Neural progenitor cell (in vitro differentiated cells): ENCODE data around the gene GNPTAB.

Source experiments
- EZH2phosphoT487 ChIP-seq: fragments of 200-600 bp; sonication (generic); IDR thresholded peaks from 2 replicates; pipeline ENCODE4 v1.6.1; 2017; ENCODE audit warnings: antibody characterized with exemption
- TF ChIP-seq, protein P1 (sequence below): fragments of 200-600 bp; sonication (generic); IDR thresholded peaks from 2 replicates; pipeline ENCODE4 v1.5.1; 2017; ENCODE audit warnings: antibody characterized with exemption, mild to moderate bottlenecking

GRCh38 chr12:101832030-101832429 is 1.3 kb upstream of the GNPTAB start:
- TF ChIP-seq, protein P1, sequence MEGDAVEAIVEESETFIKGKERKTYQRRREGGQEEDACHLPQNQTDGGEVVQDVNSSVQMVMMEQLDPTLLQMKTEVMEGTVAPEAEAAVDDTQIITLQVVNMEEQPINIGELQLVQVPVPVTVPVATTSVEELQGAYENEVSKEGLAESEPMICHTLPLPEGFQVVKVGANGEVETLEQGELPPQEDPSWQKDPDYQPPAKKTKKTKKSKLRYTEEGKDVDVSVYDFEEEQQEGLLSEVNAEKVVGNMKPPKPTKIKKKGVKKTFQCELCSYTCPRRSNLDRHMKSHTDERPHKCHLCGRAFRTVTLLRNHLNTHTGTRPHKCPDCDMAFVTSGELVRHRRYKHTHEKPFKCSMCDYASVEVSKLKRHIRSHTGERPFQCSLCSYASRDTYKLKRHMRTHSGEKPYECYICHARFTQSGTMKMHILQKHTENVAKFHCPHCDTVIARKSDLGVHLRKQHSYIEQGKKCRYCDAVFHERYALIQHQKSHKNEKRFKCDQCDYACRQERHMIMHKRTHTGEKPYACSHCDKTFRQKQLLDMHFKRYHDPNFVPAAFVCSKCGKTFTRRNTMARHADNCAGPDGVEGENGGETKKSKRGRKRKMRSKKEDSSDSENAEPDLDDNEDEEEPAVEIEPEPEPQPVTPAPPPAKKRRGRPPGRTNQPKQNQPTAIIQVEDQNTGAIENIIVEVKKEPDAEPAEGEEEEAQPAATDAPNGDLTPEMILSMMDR, result no peak
- TF ChIP-seq EZH2phosphoT487, result no peak
